HL-60 (cell line): ENCODE measurements around the gene IGLL5.

Experiments
- DNase-seq, 2 experiments: peaks; one replicate each; pipeline ENCODE4 v3.0.0-alpha.2; 2010 to 2020; ENCODE audit warnings: low read depth in 1 of 2, low spot score in 1 of 2
- H3K27ac ChIP-seq: fragments of 250-450 bp; sonication (Bioruptor Pico); replicated peaks from 2 replicates; pipeline ENCODE4 v1.5.1; 2020; ENCODE audit warnings: mild to moderate bottlenecking, moderate library complexity
- H3K27me3 ChIP-seq: fragments of 250-450 bp; sonication (Bioruptor Pico); 2 replicates; pipeline ENCODE4 v1.5.1; 2021; ENCODE audit warnings: mild to moderate bottlenecking, moderate library complexity; ENCODE audit not compliant: insufficient read depth, poor library complexity, severe bottlenecking
- H3K4me3 ChIP-seq: replicated peaks from 2 replicates; pipeline ENCODE4 v1.5.1; 2011; ENCODE audit warnings: mild to moderate bottlenecking, control low read depth, low read length; ENCODE audit not compliant: insufficient read depth
- CTCF ChIP-seq: IDR thresholded peaks from one replicate; pipeline ENCODE4 v1.5.1; 2011; ENCODE audit warnings: low read length, control low read depth, inconsistent platforms; ENCODE audit not compliant: insufficient read depth
- GABPA ChIP-seq: IDR thresholded peaks from 2 replicates; pipeline ENCODE4 v1.6.1; 2012; ENCODE audit warnings: low read depth
- POLR2AphosphoS5 ChIP-seq: IDR thresholded peaks from 2 replicates; pipeline ENCODE4 v1.6.1; 2012; ENCODE audit warnings: low read depth
- REST ChIP-seq: IDR thresholded peaks from 2 replicates; pipeline ENCODE4 v1.6.1; 2012; ENCODE audit warnings: low read depth; ENCODE audit not compliant: insufficient replicate concordance
- SPI1 ChIP-seq: IDR thresholded peaks from 2 replicates; pipeline ENCODE4 v1.6.1; 2012; ENCODE audit warnings: low read depth, mild to moderate bottlenecking, borderline replicate concordance

Gene IGLL5

GRCh38 chr22:22919041-22919440 is 31.4 kb downstream of the IGLL5 start:
- Histone ChIP-seq H3K27me3 (no peaks in the 10 kb centered on the region), H3K27ac (no peak overlapping the region), H3K4me3 (no peak overlapping the region)
- DNase-seq: no peak
- no peak for TF ChIP-seq SPI1
- no peak for TF ChIP-seq GABPA
- no peak for TF ChIP-seq POLR2AphosphoS5
- TF ChIP-seq REST: no peak
- TF ChIP-seq CTCF: no peak

DNA sequence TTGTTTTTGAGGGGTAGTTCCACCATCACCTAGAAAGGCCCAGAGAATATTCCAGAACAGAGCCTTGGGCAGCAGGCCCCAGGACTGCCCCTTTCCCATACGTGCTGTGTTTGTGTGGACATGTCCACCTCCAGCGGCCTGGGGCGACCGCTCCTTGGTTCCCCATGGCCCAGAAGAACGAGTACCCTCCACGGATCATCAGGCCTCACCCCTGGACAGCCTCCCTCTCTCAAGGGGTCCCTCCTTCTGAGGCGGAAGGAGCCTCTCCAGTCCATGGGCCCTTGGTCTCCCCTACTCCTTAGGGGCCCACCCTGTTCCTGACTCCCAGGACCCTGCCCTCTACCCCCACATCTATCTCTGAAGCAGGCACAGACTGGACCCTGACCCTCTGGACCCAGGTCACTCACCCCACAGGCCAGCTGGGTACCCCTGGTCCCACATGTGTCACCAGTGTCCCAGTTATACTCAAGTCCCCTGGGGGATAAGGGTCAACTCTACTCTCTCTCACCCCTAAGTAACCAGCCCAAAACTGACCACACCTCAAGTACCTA is 32.6 kb downstream of the IGLL5 start:
- no peak for DNase-seq
- Histone ChIP-seq H3K4me3 (no peak overlapping the region), H3K27me3 (no peaks in the 10 kb centered on the region), H3K27ac (no peak overlapping the region)
- no peak for TF ChIP-seq GABPA
- TF ChIP-seq POLR2AphosphoS5: no peak
- TF ChIP-seq SPI1: no peak
- no peak for TF ChIP-seq REST
- TF ChIP-seq CTCF: no peak

DNA sequence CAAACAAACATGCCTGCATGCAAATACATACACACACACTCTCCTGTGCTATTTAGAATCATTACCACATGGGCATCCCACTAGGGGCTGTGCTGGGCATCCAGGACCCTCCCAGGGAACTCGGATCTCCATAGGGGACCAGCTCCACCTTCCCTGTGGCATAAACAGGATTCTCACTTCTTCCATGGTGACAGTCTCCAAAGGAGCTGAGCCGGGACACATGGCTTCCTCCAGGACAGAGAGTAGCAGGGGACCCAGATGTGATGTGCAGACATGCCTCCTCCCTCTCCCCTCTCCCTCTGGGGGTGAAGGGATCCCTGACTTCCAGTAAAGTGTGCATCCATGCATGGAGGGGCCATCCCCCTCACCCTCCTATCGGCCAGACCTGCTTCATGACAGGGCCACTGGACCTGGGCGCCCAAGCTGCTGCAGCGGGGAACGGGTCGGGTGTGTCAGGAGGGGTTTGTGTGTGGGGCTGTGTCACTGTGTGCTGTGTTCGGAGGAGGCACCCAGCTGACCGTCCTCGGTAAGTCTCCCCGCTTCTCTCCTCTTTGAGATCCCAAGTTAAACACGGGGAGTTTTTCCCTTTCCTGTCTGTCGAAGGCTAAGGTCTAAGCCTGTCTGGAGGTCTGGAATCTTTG is 33.4 kb downstream of the IGLL5 start:
- H3K4me3 ChIP-seq: no peak overlapping the region
- no peak for TF ChIP-seq CTCF
- no peak for TF ChIP-seq SPI1
- TF ChIP-seq REST: no peak
- TF ChIP-seq POLR2AphosphoS5: no peak
- H3K27me3 ChIP-seq: no peaks in the 10 kb centered on the region
- H3K27ac ChIP-seq: no peak overlapping the region
- DNase-seq: no peak
